GM23338 (cell line): ENCODE data around the gene TMEM255B. TPM values are rescaled to one million over a fixed set of nuclear protein-coding genes. Genes with fewer than 3 reads are reported as not detected.

Experiments
- ATAC-seq: fragments of 200-7000 bp; cut with Tn5 transposase; 3 replicates; pipeline ENCODE4 v1.9.1; 2020
- DNase-seq: peaks from one replicate; pipeline ENCODE4 v3.0.0-alpha.2; 2015; ENCODE audit warnings: low spot score
- H2AFZ ChIP-seq: fragments of 200-600 bp; sonication (generic); 2 replicates; pipeline ENCODE4 v1.8.0; 2016; ENCODE audit warnings: antibody characterized with exemption, mild to moderate bottlenecking, moderate library complexity
- H3F3A ChIP-seq: fragments of 200-600 bp; sonication (generic); replicated peaks from 2 replicates; pipeline ENCODE4 v1.8.0; 2017; ENCODE audit warnings: antibody characterized with exemption, mixed run types, low read depth
- H3K27ac ChIP-seq: fragments of 200-600 bp; sonication (generic); 2 replicates; pipeline ENCODE4 v1.6.1; 2016; ENCODE audit warnings: low read depth
- H3K27me3 ChIP-seq: fragments of 200-600 bp; sonication (generic); 2 replicates; pipeline ENCODE4 v1.8.0; 2016; ENCODE audit warnings: mild to moderate bottlenecking, mixed run types, moderate library complexity; ENCODE audit not compliant: insufficient read depth
- H3K36me3 ChIP-seq: fragments of 200-600 bp; sonication (generic); 2 replicates; pipeline ENCODE4 v1.8.0; 2016; ENCODE audit warnings: mild to moderate bottlenecking; ENCODE audit not compliant: insufficient read depth
- H3K4me1 ChIP-seq: fragments of 200-600 bp; sonication (generic); 2 replicates; pipeline ENCODE4 v1.8.0; 2016; ENCODE audit warnings: mild to moderate bottlenecking, moderate library complexity; ENCODE audit not compliant: insufficient read depth
- H3K4me2 ChIP-seq: fragments of 200-600 bp; sonication (generic); 2 replicates; pipeline ENCODE4 v1.7.1; 2017; ENCODE audit warnings: mixed run types
- H3K4me3 ChIP-seq: fragments of 200-600 bp; sonication (generic); 2 replicates; pipeline ENCODE4 v1.6.1; 2016; ENCODE audit warnings: mixed run types
- H3K79me2 ChIP-seq: fragments of 200-600 bp; sonication (generic); replicated peaks from 2 replicates; pipeline ENCODE4 v1.8.0; 2017; ENCODE audit warnings: mild to moderate bottlenecking; ENCODE audit not compliant: insufficient read depth
- H3K9me2 ChIP-seq: fragments of 200-600 bp; sonication (generic); 2 replicates; pipeline ENCODE4 v1.8.0; 2017; ENCODE audit not compliant: insufficient read depth
- H4K20me1 ChIP-seq: fragments of 200-600 bp; sonication (generic); replicated peaks from 2 replicates; pipeline ENCODE4 v1.8.0; 2017; ENCODE audit warnings: mild to moderate bottlenecking; ENCODE audit not compliant: insufficient read depth
- H3K27ac Mint-ChIP-seq: 2 replicates; pipeline ENCODE4 v1.8.0; 2020; ENCODE audit warnings: inconsistent platforms, mild to moderate bottlenecking, moderate library complexity, mixed read lengths
- H3K27me3 Mint-ChIP-seq: 3 replicates; pipeline ENCODE4 v1.8.0; 2022; ENCODE audit warnings: low read depth, mild to moderate bottlenecking, moderate library complexity, mixed read lengths, inconsistent platforms; ENCODE audit not compliant: insufficient read depth, poor library complexity
- H3K36me3 Mint-ChIP-seq: 3 replicates; pipeline ENCODE4 v1.8.0; 2021; ENCODE audit warnings: low read depth, mild to moderate bottlenecking, inconsistent platforms, moderate library complexity, mixed read lengths
- H3K4me1 Mint-ChIP-seq: 3 replicates; pipeline ENCODE4 v1.8.0; 2020; ENCODE audit warnings: mild to moderate bottlenecking, inconsistent platforms, mixed read lengths
- H3K4me3 Mint-ChIP-seq: 3 replicates; pipeline ENCODE4 v1.8.0; 2021; ENCODE audit warnings: moderate library complexity, mild to moderate bottlenecking, inconsistent platforms, mixed read lengths
- H3K9me3 Mint-ChIP-seq: 3 replicates; pipeline ENCODE4 v1.8.0; 2020; ENCODE audit warnings: moderate library complexity, mild to moderate bottlenecking, inconsistent platforms, mixed read lengths
- CREB1 ChIP-seq: fragments of 250-450 bp; sonication (Bioruptor Pico); IDR thresholded peaks from 2 replicates; pipeline ENCODE4 v1.5.0; 2020; ENCODE audit warnings: low read depth, mild to moderate bottlenecking, moderate library complexity
- CTCF ChIP-seq, 2 experiments: fragments of 200-600 bp in 1 of 2; sonication (generic) in 1 of 2; conservative IDR thresholded peaks; 2 replicates each; pipeline versions ENCODE4 v1.5.1 to v1.6.1; 2016 to 2017; ENCODE audit warnings: antibody characterized with exemption in 2 of 2, low read depth in 2 of 2, mild to moderate bottlenecking in 2 of 2, moderate library complexity in 1 of 2
- ETS1 ChIP-seq: IDR thresholded peaks from 2 replicates; pipeline ENCODE4 v1.6.1; 2016; ENCODE audit warnings: antibody characterized with exemption
- EZH2 ChIP-seq: fragments of 200-600 bp; sonication (generic); IDR thresholded peaks from one replicate; pipeline ENCODE4 v1.8.0; 2017; ENCODE audit warnings: antibody characterized with exemption, mild to moderate bottlenecking, low read depth; ENCODE audit not compliant: unreplicated experiment
- EZH2phosphoT487 ChIP-seq: fragments of 200-600 bp; sonication (generic); IDR thresholded peaks from one replicate; pipeline ENCODE4 v1.8.1; 2018; ENCODE audit warnings: antibody characterized with exemption; ENCODE audit not compliant: unreplicated experiment
- JUNB ChIP-seq: IDR thresholded peaks from one replicate; pipeline ENCODE4 v1.6.1; 2016; ENCODE audit warnings: antibody characterized with exemption; ENCODE audit not compliant: unreplicated experiment
- NANOG ChIP-seq: IDR thresholded peaks from 2 replicates; pipeline ENCODE4 v1.6.1; 2016; ENCODE audit warnings: antibody characterized with exemption, borderline replicate concordance
- POLR2AphosphoS5 ChIP-seq: IDR thresholded peaks from 2 replicates; pipeline ENCODE4 v1.6.1; 2016; ENCODE audit warnings: antibody characterized with exemption, low read depth
- REST ChIP-seq: IDR thresholded peaks from one replicate; pipeline ENCODE4 v1.6.1; 2018; ENCODE audit warnings: antibody characterized with exemption; ENCODE audit not compliant: unreplicated experiment
- STAT1 ChIP-seq: IDR thresholded peaks from one replicate; pipeline ENCODE4 v1.6.1; 2016; ENCODE audit warnings: antibody characterized with exemption; ENCODE audit not compliant: unreplicated experiment
- ZNF114 ChIP-seq: fragments of 250-450 bp; sonication (Bioruptor Pico); IDR thresholded peaks from 2 replicates; pipeline ENCODE4 v1.5.0; 2020; ENCODE audit warnings: mild to moderate bottlenecking, moderate library complexity
- ZNF331 ChIP-seq: fragments of 250-450 bp; sonication (Bioruptor Pico); IDR thresholded peaks from 2 replicates; pipeline ENCODE4 v1.5.0; 2020; ENCODE audit warnings: low read depth, mild to moderate bottlenecking, moderate library complexity
- polyA plus RNA-seq: library from polyadenylated mRNA; unstranded; fragments of >200 nt; fragmentation: Nextera tagmentation; extraction: Ambion mirVana; gene quantifications from 2 replicates; pipeline ENCODE4 v1.2.1, GENCODE V29; 2016
- total RNA-seq: library from RNA; depleted of rRNA; stranded (reverse); fragments of >200 nt; shearing (Covaris generic); gene quantifications from 2 replicates; pipeline ENCODE4 v1.2.3, GENCODE V29; 2014
- TF ChIP-seq, protein P1 (sequence below): fragments of 250-450 bp; sonication (Bioruptor Pico); IDR thresholded peaks from 2 replicates; pipeline ENCODE4 v1.5.0; 2020; ENCODE audit warnings: mild to moderate bottlenecking, moderate library complexity

TMEM255B gene
- total and polyA plus RNA-seq, 2 experiments from 2014 or later: 0.69 to 4.4 TPM

DNA sequence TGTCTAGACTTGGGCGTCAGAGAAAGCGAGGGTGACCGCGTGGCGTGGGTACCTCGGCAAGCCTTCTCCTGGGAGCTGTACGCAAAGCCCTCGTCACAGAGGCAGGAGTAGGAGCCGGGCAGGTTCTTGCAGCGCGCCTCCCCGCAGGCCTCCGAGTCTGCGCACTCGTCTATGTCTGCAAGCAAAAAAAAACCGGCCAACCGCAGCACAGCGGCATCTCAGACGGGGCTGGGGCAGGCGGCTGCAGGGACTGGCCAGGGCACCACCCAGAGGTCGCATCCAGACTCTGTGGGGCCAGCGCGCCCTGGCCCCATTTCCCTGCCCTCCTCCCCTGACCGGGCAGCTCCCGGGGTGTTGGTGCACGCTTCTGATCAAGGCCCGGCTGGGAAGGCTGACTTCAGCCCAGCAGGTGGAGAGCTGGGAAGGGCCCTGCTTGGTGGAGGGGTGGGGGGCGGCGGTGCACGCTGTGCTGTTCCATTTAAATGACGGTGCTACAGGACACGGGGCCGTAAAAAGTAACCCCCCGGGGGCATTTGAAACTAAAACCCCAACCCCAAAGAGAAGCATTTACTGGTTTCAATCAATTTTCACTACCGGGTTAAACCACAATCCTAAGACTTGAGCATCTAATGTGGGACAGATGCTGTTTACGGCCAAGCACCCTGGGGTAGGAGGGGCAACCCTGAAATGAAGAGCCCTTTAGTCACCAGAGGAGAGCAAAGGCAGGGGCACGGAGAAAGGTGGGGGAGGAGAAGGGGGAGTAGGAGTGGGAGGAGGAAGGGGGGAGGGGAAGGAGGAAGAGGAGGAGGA, 76.6 kb downstream of the TMEM255B start:
- Histone ChIP-seq H3K27me3 (no peaks in the 10 kb centered on the region), H3K4me2 (no peak overlapping the region), H3K4me1 (no peaks in the 10 kb centered on the region), H3K36me3 (no peaks in the 10 kb centered on the region), H3K27ac (no peak overlapping the region), H4K20me1 (no peaks in the 10 kb centered on the region), H3F3A (no peaks in the 10 kb centered on the region), H3K79me2 (no peaks in the 10 kb centered on the region), H2AFZ (no peak overlapping the region), H3K4me3 (no peak overlapping the region), H3K9me2 (no peaks in the 10 kb centered on the region)
- no peak overlapping the region for H3K27ac Mint-ChIP-seq
- ATAC-seq: peak; percentile 9; the same call in 2 of the 3 replicates
- H3K36me3 Mint-ChIP-seq: peaks cover 18% of the 10 kb centered on the region
- H3K4me1 Mint-ChIP-seq: peaks cover 13% of the 10 kb centered on the region
- H3K4me3 Mint-ChIP-seq: no peak overlapping the region
- TF ChIP-seq CTCF (conservative IDR thresholded peaks at IDR 0.05; ENCODE audit: low read depth in 2 of 2) (no peak), JUNB (no peak), EZH2phosphoT487 (no peak), REST (no peak), CREB1 (CRISPR knock-in tag) (no peak), ETS1 (no peak), STAT1 (no peak), ZNF331 (CRISPR knock-in tag) (no peak), ZNF114 (CRISPR knock-in tag) (no peak), NANOG (no peak), POLR2AphosphoS5 (no peak), EZH2 (no peak)
- TF ChIP-seq, protein P1, sequence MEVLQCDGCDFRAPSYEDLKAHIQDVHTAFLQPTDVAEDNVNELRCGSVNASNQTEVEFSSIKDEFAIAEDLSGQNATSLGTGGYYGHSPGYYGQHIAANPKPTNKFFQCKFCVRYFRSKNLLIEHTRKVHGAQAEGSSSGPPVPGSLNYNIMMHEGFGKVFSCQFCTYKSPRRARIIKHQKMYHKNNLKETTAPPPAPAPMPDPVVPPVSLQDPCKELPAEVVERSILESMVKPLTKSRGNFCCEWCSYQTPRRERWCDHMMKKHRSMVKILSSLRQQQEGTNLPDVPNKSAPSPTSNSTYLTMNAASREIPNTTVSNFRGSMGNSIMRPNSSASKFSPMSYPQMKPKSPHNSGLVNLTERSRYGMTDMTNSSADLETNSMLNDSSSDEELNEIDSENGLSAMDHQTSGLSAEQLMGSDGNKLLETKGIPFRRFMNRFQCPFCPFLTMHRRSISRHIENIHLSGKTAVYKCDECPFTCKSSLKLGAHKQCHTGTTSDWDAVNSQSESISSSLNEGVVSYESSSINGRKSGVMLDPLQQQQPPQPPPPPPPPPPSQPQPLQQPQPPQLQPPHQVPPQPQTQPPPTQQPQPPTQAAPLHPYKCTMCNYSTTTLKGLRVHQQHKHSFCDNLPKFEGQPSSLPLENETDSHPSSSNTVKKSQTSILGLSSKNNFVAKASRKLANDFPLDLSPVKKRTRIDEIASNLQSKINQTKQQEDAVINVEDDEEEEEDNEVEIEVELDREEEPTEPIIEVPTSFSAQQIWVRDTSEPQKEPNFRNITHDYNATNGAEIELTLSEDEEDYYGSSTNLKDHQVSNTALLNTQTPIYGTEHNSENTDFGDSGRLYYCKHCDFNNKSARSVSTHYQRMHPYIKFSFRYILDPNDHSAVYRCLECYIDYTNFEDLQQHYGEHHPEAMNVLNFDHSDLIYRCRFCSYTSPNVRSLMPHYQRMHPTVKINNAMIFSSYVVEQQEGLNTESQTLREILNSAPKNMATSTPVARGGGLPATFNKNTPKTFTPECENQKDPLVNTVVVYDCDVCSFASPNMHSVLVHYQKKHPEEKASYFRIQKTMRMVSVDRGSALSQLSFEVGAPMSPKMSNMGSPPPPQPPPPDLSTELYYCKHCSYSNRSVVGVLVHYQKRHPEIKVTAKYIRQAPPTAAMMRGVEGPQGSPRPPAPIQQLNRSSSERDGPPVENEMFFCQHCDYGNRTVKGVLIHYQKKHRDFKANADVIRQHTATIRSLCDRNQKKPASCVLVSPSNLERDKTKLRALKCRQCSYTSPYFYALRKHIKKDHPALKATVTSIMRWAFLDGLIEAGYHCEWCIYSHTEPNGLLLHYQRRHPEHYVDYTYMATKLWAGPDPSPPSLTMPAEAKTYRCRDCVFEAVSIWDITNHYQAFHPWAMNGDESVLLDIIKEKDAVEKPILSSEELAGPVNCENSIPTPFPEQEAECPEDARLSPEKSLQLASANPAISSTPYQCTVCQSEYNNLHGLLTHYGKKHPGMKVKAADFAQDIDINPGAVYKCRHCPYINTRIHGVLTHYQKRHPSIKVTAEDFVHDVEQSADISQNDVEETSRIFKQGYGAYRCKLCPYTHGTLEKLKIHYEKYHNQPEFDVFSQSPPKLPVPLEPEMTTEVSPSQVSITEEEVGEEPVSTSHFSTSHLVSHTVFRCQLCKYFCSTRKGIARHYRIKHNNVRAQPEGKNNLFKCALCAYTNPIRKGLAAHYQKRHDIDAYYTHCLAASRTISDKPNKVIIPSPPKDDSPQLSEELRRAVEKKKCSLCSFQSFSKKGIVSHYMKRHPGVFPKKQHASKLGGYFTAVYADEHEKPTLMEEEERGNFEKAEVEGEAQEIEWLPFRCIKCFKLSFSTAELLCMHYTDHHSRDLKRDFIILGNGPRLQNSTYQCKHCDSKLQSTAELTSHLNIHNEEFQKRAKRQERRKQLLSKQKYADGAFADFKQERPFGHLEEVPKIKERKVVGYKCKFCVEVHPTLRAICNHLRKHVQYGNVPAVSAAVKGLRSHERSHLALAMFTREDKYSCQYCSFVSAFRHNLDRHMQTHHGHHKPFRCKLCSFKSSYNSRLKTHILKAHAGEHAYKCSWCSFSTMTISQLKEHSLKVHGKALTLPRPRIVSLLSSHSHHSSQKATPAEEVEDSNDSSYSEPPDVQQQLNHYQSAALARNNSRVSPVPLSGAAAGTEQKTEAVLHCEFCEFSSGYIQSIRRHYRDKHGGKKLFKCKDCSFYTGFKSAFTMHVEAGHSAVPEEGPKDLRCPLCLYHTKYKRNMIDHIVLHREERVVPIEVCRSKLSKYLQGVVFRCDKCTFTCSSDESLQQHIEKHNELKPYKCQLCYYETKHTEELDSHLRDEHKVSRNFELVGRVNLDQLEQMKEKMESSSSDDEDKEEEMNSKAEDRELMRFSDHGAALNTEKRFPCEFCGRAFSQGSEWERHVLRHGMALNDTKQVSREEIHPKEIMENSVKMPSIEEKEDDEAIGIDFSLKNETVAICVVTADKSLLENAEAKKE: no peak
- H3K9me3 Mint-ChIP-seq: peaks cover 2% of the 10 kb centered on the region; the same call in 2 of the 3 replicates
- H3K27me3 Mint-ChIP-seq: peaks cover 3% of the 10 kb centered on the region
- no peak for DNase-seq
